GM12872 (cell line): ENCODE results near the gene IDS.

Experiments used
- CTCF ChIP-seq: IDR thresholded peaks from 3 replicates; pipeline ENCODE4 v1.5.1; 2011; ENCODE audit warnings: low read depth, mild to moderate bottlenecking, low read length, moderate library complexity; ENCODE audit not compliant: insufficient read depth

IDS gene

GRCh38 chrX:149494844-149495565 lies 10.1 kb downstream of the IDS start:
- no peak for TF ChIP-seq CTCF

GRCh38 chrX:149493567-149494562 lies 11.2 kb downstream of the IDS start:
- TF ChIP-seq CTCF, result no peak

GRCh38 chrX:149491812-149492211 lies 13.3 kb downstream of the IDS start:
- no peak for TF ChIP-seq CTCF

GRCh38 chrX:149490100-149490499 lies 15.0 kb downstream of the IDS start:
- no peak for TF ChIP-seq CTCF

- peak; percentile 24; the same call in 1 of the 3 replicates for TF ChIP-seq CTCF
Observed at GRCh38 chrX:149487292-149487691, 17.8 kb downstream of the IDS start.

GRCh38 chrX:149476513-149476912 lies 28.6 kb downstream of the IDS start:
- no peak for TF ChIP-seq CTCF

- no peak for TF ChIP-seq CTCF
Observed at GRCh38 chrX:149473966-149474365, 31.1 kb downstream of the IDS start.
